Measurements from ENCODE around the gene NEGR1. TPM values are rescaled to one million over a fixed set of nuclear protein-coding genes. Genes with fewer than 3 reads are reported as not detected.

Gene NEGR1
- total and polyA plus RNA-seq, 11 donors = 1.7 to 11.3 (median 6.8) TPM

GRCh38 chr1:72075425-72075824, 206.9 kb downstream of the NEGR1 start:
- ATAC-seq = no peak
- no peak overlapping the region for H3K27ac ChIP-seq
- intact Hi-C loops (cut with DNase I) = no loop called here
- H3K4me3 ChIP-seq = no peak overlapping the region
- TF ChIP-seq, protein P1, sequence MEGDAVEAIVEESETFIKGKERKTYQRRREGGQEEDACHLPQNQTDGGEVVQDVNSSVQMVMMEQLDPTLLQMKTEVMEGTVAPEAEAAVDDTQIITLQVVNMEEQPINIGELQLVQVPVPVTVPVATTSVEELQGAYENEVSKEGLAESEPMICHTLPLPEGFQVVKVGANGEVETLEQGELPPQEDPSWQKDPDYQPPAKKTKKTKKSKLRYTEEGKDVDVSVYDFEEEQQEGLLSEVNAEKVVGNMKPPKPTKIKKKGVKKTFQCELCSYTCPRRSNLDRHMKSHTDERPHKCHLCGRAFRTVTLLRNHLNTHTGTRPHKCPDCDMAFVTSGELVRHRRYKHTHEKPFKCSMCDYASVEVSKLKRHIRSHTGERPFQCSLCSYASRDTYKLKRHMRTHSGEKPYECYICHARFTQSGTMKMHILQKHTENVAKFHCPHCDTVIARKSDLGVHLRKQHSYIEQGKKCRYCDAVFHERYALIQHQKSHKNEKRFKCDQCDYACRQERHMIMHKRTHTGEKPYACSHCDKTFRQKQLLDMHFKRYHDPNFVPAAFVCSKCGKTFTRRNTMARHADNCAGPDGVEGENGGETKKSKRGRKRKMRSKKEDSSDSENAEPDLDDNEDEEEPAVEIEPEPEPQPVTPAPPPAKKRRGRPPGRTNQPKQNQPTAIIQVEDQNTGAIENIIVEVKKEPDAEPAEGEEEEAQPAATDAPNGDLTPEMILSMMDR (IDR thresholded peaks at IDR 0.05) = no peak
- TF ChIP-seq POLR2A (IDR thresholded peaks at IDR 0.05) = no peak
- DNase-seq = no peak
- H3K9me3 ChIP-seq = peaks cover 0 to 9% (median 0%) of the 10 kb centered on the region in 12 donors
- no peaks in the 10 kb centered on the region for H3K27me3 ChIP-seq
- H3K36me3 ChIP-seq = no peaks in the 10 kb centered on the region
- no peaks in the 10 kb centered on the region for H3K4me1 ChIP-seq

GRCh38 chr1:72066431-72066830, 215.9 kb downstream of the NEGR1 start:
- H3K27me3 ChIP-seq = no peaks in the 10 kb centered on the region
- 33 to 72% (median 67%) methylated on average over 7 of the region's 7 CpGs for WGBS, 4 donors
- H3K36me3 ChIP-seq = no peaks in the 10 kb centered on the region
- DNase-seq (no peak), ATAC-seq (peak in 1 of 4 donors; percentile 45)
- no peak overlapping the region for H3K27ac ChIP-seq
- no peak overlapping the region for H3K4me3 ChIP-seq
- H3K9me3 ChIP-seq = peaks cover 0 to 7% (median 0%) of the 10 kb centered on the region in 12 donors
- TF ChIP-seq, protein P1 (IDR thresholded peaks at IDR 0.05) = no peak
- no peak for TF ChIP-seq POLR2A (IDR thresholded peaks at IDR 0.05)
- peaks cover 0 to 19% (median 0%) of the 10 kb centered on the region in 12 donors for H3K4me1 ChIP-seq
- intact Hi-C loops (cut with DNase I) = no loop called here

DNA sequence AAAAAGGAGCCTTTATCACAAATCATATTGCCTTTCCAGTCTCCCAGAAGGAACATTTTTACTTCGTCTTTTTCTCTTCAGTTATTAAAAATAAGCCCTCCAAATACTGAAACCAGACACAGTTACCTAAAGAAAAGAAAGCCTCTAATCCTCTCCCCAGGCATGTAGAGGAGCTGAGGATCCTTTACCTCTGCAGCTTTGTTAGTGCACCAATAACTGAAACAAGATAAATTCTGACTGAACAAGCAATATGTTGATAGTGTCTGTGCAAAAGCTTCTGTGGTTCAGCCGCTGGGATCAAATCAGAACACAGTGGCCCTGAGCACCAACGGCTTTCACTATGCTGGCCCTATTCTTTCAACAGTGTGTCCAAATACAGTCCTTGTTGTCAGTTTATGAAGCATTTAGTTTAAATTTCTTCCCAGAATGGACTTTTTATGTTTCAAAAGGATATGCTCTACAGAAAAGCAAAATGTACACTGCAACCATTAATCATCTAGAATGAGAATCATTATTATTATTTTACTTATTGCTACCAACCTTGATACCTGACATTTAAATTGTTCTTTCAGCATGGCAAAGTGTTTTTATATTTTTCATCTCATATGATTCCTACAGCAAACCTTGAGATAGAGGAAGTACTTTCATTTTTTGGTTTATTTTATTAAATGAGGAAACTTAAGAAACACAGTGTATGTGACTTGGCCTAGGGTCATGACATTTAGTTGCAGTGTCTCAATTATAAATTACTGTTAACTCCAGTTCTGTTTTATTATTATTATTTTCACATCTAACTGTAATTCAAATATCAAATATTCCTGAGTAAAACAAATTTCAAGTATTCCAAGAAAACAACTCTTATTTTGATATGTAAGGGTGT, 217.9 kb downstream of the NEGR1 start:
- peak overlapping the region in 5 of 12 donors; percentile 3 to 34 (median 24) for H3K4me3 ChIP-seq
- TF ChIP-seq POLR2A (IDR thresholded peaks at IDR 0.05) = no peak
- TF ChIP-seq, protein P1 (IDR thresholded peaks at IDR 0.05) = no peak
- intact Hi-C loops (cut with DNase I) = no loop called here
- 57 to 78% (median 66%) methylated on average over 3 of the region's 3 CpGs for WGBS, 4 donors
- no peaks in the 10 kb centered on the region for H3K27me3 ChIP-seq
- DNase-seq (no peak), ATAC-seq (no peak)
- H3K9me3 ChIP-seq = no peaks in the 10 kb centered on the region
- H3K27ac ChIP-seq = peak overlapping the region in 1 of 12 donors; percentile 36
- H3K4me1 ChIP-seq = peaks cover 0 to 19% (median 0%) of the 10 kb centered on the region in 12 donors
- no peaks in the 10 kb centered on the region for H3K36me3 ChIP-seq

DNA sequence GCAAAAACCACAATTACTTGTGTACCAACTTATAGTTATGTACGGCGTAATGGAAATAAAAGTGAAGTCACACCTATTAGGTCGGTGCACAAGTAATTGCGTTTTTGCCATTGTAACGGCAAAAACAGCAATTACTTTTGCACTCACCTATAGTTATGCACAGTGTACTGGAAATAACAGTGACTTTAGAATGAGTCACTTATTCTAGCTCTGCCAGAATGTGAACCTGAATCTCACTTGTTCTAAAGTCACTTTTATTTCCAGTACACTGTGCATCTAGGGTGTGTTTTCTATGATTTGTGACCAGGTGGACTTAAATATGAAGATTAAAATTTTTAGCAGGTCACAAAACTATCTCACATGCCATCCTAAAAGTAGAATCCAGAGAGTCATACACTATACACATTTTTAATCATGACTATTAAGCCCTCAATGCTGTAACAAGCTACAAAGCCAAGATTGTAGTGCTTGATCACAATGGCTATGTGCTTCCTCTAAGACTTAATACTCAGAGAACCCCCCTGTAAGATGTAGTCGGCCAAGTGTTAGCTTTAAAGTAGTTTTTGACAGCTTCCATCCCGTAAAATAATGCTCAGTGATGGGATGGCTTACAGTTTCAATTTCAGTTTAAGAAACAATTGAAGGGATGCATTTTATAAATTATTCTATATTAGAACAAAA, 218.8 kb downstream of the NEGR1 start:
- DNase-seq (no peak), ATAC-seq (peak in 1 of 4 donors; percentile 33)
- 73 to 87% (median 82%) methylated on average over 7 of the region's 7 CpGs for WGBS, 4 donors
- intact Hi-C loops (cut with DNase I) = no loop called here
- H3K4me1 ChIP-seq = peaks cover 0 to 19% (median 0%) of the 10 kb centered on the region in 12 donors
- TF ChIP-seq, protein P1 (IDR thresholded peaks at IDR 0.05) = no peak
- TF ChIP-seq POLR2A (IDR thresholded peaks at IDR 0.05) = no peak
- H3K4me3 ChIP-seq = peak overlapping the region in 5 of 12 donors; percentile 3 to 34 (median 24)
- no peaks in the 10 kb centered on the region for H3K36me3 ChIP-seq
- H3K27ac ChIP-seq = peak overlapping the region in 1 of 12 donors; percentile 36
- no peaks in the 10 kb centered on the region for H3K27me3 ChIP-seq
- no peaks in the 10 kb centered on the region for H3K9me3 ChIP-seq

Data from heart left ventricle (tissue), 16 donors.